Measurements from ENCODE around the gene RSKR.

- TF ChIP-seq EZH2 (IDR thresholded peaks at IDR 0.05; ENCODE audit: low read depth) (no peak), CTCF (conservative IDR thresholded peaks at IDR 0.05) (no peak)
Observed at GRCh38 chr17:28618464-28618863, 4.5 kb upstream of the RSKR start.

Data from PC-9 (cell line).